Suprapubic skin (tissue), 4 donors: Measurements from ENCODE around the gene NF1. TPM values are rescaled to one million over a fixed set of nuclear protein-coding genes. Genes with fewer than 3 reads are reported as not detected.

ENCODE experiments used
- DNase-seq, 2 donors: peaks; one replicate each; pipeline ENCODE4 v3.0.0-alpha.2; 2019; ENCODE audit warnings: low spot score in 2 of 2
- H3K27ac ChIP-seq: fragments of 200-600 bp; sonication (generic); one replicate; pipeline ENCODE4 v1.5.1; 2019
- H3K27me3 ChIP-seq: fragments of 200-600 bp; sonication (generic); one replicate; pipeline ENCODE4 v1.5.1; 2019
- H3K36me3 ChIP-seq: fragments of 200-600 bp; sonication (generic); one replicate; pipeline ENCODE4 v1.5.1; 2019
- H3K4me1 ChIP-seq: fragments of 200-600 bp; sonication (generic); one replicate; pipeline ENCODE4 v1.5.1; 2019
- H3K4me3 ChIP-seq: fragments of 200-600 bp; sonication (generic); one replicate; pipeline ENCODE4 v1.5.1; 2019; ENCODE audit warnings: mild to moderate bottlenecking
- H3K9me3 ChIP-seq: fragments of 200-600 bp; sonication (generic); one replicate; pipeline ENCODE4 v1.5.1; 2019
- CTCF ChIP-seq, 2 donors: fragments of 200-600 bp in 1 of 2; fragments of 450-650 bp in 1 of 2; sonication (generic) in 1 of 2; IDR thresholded peaks; one replicate each; pipeline ENCODE4 v1.5.1; 2016 to 2019; ENCODE audit warnings: antibody characterized with exemption in 2 of 2, mild to moderate bottlenecking in 1 of 2, moderate library complexity in 1 of 2
- EP300 ChIP-seq: sonication (generic); formaldehyde crosslinking; IDR thresholded peaks from one replicate; pipeline ENCODE4 v1.6.1; 2017; ENCODE audit warnings: antibody characterized with exemption
- POLR2A ChIP-seq, 2 donors: fragments of 450-650 bp; IDR thresholded peaks; one replicate each; pipeline ENCODE4 v1.6.1; 2017; ENCODE audit warnings: antibody characterized with exemption in 2 of 2, mild to moderate bottlenecking in 2 of 2, moderate library complexity in 2 of 2
- POLR2AphosphoS5 ChIP-seq, 3 donors: sonication (generic); formaldehyde crosslinking; IDR thresholded peaks; one replicate each; pipeline ENCODE4 v1.6.1; 2017; ENCODE audit warnings: antibody characterized with exemption in 3 of 3
- WGBS: methylation state at CpG from one replicate; pipeline ENCODE4 v1.1.5; 2018; 5-methylcytosine and 5-hydroxymethylcytosine counted together
- total RNA-seq, 4 donors: library from RNA; depleted of rRNA; stranded (reverse); fragments of >200 nt; gene quantifications; one replicate each; pipeline ENCODE4 v1.1.0, GENCODE V29; 2016

The NF1 gene
- total RNA-seq, 4 donors from 2014 or later: 32.3 to 113 (median 45.4) TPM

GRCh38 chr17:31413081-31413799, 318.5 kb downstream of the NF1 start:
- Histone ChIP-seq H3K9me3 (no peaks in the 10 kb centered on the region), H3K4me1 (no peaks in the 10 kb centered on the region), H3K4me3 (no peak overlapping the region), H3K36me3 (no peaks in the 10 kb centered on the region), H3K27ac (no peak overlapping the region), H3K27me3 (peaks cover 6% of the 10 kb centered on the region)
- 75% methylated on average over 14 of the region's 15 CpGs for whole genome bisulfite sequencing
- TF ChIP-seq EP300 (no peak), POLR2A (IDR thresholded peaks at IDR 0.05) (no peak), POLR2AphosphoS5 (IDR thresholded peaks at IDR 0.05) (no peak)
- no peak for DNase-seq

GRCh38 chr17:31413874-31414549, 319.2 kb downstream of the NF1 start:
- peaks cover 6% of the 10 kb centered on the region for H3K27me3 ChIP-seq
- no peaks in the 10 kb centered on the region for H3K4me1 ChIP-seq
- H3K36me3 ChIP-seq: no peaks in the 10 kb centered on the region
- DNase-seq: no peak
- H3K27ac ChIP-seq: no peak overlapping the region
- TF ChIP-seq POLR2AphosphoS5 (IDR thresholded peaks at IDR 0.05): no peak
- H3K4me3 ChIP-seq: no peak overlapping the region
- 56% methylated on average over 12 of the region's 12 CpGs for WGBS
- H3K9me3 ChIP-seq: no peaks in the 10 kb centered on the region

- DNase-seq: no peak
- WGBS: 93% methylated on average over 3 of the region's 6 CpGs
- no peaks in the 10 kb centered on the region for H3K9me3 ChIP-seq
These were observed 319.8 kb downstream of the NF1 start for GRCh38 chr17:31414550-31414918.

GRCh38 chr17:31415004-31415454, 320.3 kb downstream of the NF1 start:
- Histone ChIP-seq H3K4me3 (no peak overlapping the region), H3K27ac (no peak overlapping the region), H3K4me1 (no peaks in the 10 kb centered on the region), H3K27me3 (peaks cover 6% of the 10 kb centered on the region), H3K9me3 (no peaks in the 10 kb centered on the region), H3K36me3 (no peaks in the 10 kb centered on the region)
- DNase-seq: no peak
- TF ChIP-seq POLR2AphosphoS5 (IDR thresholded peaks at IDR 0.05) (no peak), EP300 (no peak), POLR2A (IDR thresholded peaks at IDR 0.05) (no peak), CTCF (IDR thresholded peaks at IDR 0.05) (no peak)
- 68% methylated on average over 7 of the region's 7 CpGs for WGBS

More at GRCh38 chr17:31414550-31414918, 319.8 kb downstream of the NF1 start:
- H3K36me3 ChIP-seq: no peaks in the 10 kb centered on the region
- no peak overlapping the region for H3K27ac ChIP-seq
- no peak overlapping the region for H3K4me3 ChIP-seq
- no peaks in the 10 kb centered on the region for H3K4me1 ChIP-seq
- TF ChIP-seq CTCF (IDR thresholded peaks at IDR 0.05) (no peak), EP300 (no peak), POLR2A (IDR thresholded peaks at IDR 0.05) (no peak), POLR2AphosphoS5 (IDR thresholded peaks at IDR 0.05) (no peak)
- H3K27me3 ChIP-seq: peaks cover 6% of the 10 kb centered on the region

GRCh38 chr17:31415640-31416502, 321.1 kb downstream of the NF1 start:
- TF ChIP-seq POLR2AphosphoS5 (IDR thresholded peaks at IDR 0.05): no peak
- TF ChIP-seq CTCF (IDR thresholded peaks at IDR 0.05): no peak
- TF ChIP-seq EP300: no peak
- TF ChIP-seq POLR2A (IDR thresholded peaks at IDR 0.05): no peak
- H3K4me1 ChIP-seq: no peaks in the 10 kb centered on the region
- H3K9me3 ChIP-seq: no peaks in the 10 kb centered on the region
- no peak overlapping the region for H3K27ac ChIP-seq
- no peaks in the 10 kb centered on the region for H3K36me3 ChIP-seq
- WGBS: 90% methylated on average over 10 of the region's 22 CpGs
- H3K27me3 ChIP-seq: peaks cover 3% of the 10 kb centered on the region
- H3K4me3 ChIP-seq: no peak overlapping the region
- no peak for DNase-seq
